Mucosa of descending colon (tissue), 3 donors: ENCODE measurements around the gene ALDH3A2. TPM values are rescaled to one million over a fixed set of nuclear protein-coding genes. Genes with fewer than 3 reads are reported as not detected.

ENCODE experiments used
- ATAC-seq: fragments of 200-7000 bp; cut with Tn5 transposase; one replicate; pipeline ENCODE4 v1.9.1; 2020; ENCODE audit warnings: mild to moderate bottlenecking, moderate library complexity
- DNase-seq, 3 donors: peaks; one replicate each; pipeline ENCODE4 v3.0.0-alpha.2; 2020
- H3K36me3 ChIP-seq: fragments of 200-600 bp; one replicate; pipeline ENCODE4 v1.8.0; 2021; ENCODE audit warnings: low read depth, mild to moderate bottlenecking
- H3K4me1 ChIP-seq: fragments of 200-600 bp; one replicate; pipeline ENCODE4 v1.8.0; 2021; ENCODE audit warnings: low read depth, mild to moderate bottlenecking
- H3K4me3 ChIP-seq: fragments of 200-600 bp; one replicate; pipeline ENCODE4 v1.8.0; 2021; ENCODE audit warnings: mild to moderate bottlenecking
- H3K9me3 ChIP-seq: fragments of 200-600 bp; one replicate; pipeline ENCODE4 v1.8.0; 2021; ENCODE audit warnings: mild to moderate bottlenecking
- intact Hi-C, 2 donors: fragments of 100-400 bp; cut with DNase I in 1 of 2; cut with micrococcal nuclease in 1 of 2; formaldehyde crosslinking; loops; one replicate each; pipeline versions ENCODE4 v1.11.0 to v1.11.1; 2022; cut with DNase I, micrococcal nuclease
- total RNA-seq, 3 donors: library from RNA; stranded (reverse); fragmentation: NEBNext Ultra II Directional in 2 of 3; extraction: Animal tissue kit (Norgen Biotek cat#: 25700) in 2 of 3; gene quantifications; one replicate each; pipeline versions ENCODE4 v1.2.1 to v1.2.4, GENCODE V29; 2021 to 2023
- TF ChIP-seq, protein P1 (sequence below): fragments of 200-600 bp; IDR thresholded peaks from one replicate; pipeline ENCODE4 v1.8.0; 2022; ENCODE audit warnings: antibody characterized with exemption, mild to moderate bottlenecking
- donor health status: DM: no; HTN: no; CAD: no; lungs with moderate emphysema.
- donor health status: DM: no; HTN: no; CAD: no.
- donor health status: DM: no; HTN: yes; CAD: no.

The ALDH3A2 gene
- total RNA-seq, 3 donors from 2014 or later = 93.8 to 129 (median 98.1) TPM

GRCh38 chr17:19656851-19657581, 8.5 kb downstream of the ALDH3A2 start:
- H3K4me1 ChIP-seq = no peaks in the 10 kb centered on the region

GRCh38 chr17:19659366-19660177, 11.0 kb downstream of the ALDH3A2 start:
- no peak for DNase-seq
- intact Hi-C loops = no loop called here
- Histone ChIP-seq H3K9me3 (no peaks in the 10 kb centered on the region), H3K4me1 (no peaks in the 10 kb centered on the region), H3K36me3 (no peaks in the 10 kb centered on the region), H3K4me3 (no peak overlapping the region)
- ATAC-seq = no peak
- TF ChIP-seq, protein P1, sequence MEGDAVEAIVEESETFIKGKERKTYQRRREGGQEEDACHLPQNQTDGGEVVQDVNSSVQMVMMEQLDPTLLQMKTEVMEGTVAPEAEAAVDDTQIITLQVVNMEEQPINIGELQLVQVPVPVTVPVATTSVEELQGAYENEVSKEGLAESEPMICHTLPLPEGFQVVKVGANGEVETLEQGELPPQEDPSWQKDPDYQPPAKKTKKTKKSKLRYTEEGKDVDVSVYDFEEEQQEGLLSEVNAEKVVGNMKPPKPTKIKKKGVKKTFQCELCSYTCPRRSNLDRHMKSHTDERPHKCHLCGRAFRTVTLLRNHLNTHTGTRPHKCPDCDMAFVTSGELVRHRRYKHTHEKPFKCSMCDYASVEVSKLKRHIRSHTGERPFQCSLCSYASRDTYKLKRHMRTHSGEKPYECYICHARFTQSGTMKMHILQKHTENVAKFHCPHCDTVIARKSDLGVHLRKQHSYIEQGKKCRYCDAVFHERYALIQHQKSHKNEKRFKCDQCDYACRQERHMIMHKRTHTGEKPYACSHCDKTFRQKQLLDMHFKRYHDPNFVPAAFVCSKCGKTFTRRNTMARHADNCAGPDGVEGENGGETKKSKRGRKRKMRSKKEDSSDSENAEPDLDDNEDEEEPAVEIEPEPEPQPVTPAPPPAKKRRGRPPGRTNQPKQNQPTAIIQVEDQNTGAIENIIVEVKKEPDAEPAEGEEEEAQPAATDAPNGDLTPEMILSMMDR = no peak

More at GRCh38 chr17:19656851-19657581, 8.5 kb downstream of the ALDH3A2 start:
- Histone ChIP-seq H3K4me3 (no peak overlapping the region), H3K36me3 (no peaks in the 10 kb centered on the region), H3K9me3 (no peaks in the 10 kb centered on the region)
- ATAC-seq (no peak), DNase-seq (no peak)
- TF ChIP-seq, protein P1 = no peak
- intact Hi-C loops = no loop called here

GRCh38 chr17:19660219-19660870, 11.8 kb downstream of the ALDH3A2 start:
- Histone ChIP-seq H3K4me3 (no peak overlapping the region), H3K36me3 (no peaks in the 10 kb centered on the region), H3K9me3 (no peaks in the 10 kb centered on the region), H3K4me1 (no peaks in the 10 kb centered on the region)
- DNase-seq (no peak), ATAC-seq (no peak)
- TF ChIP-seq, protein P1 = no peak
- intact Hi-C loops = no loop called here

GRCh38 chr17:19661121-19661520, 12.6 kb downstream of the ALDH3A2 start:
- intact Hi-C loops = no loop called here
- H3K4me3 ChIP-seq = no peak overlapping the region
- TF ChIP-seq, protein P1 = no peak
- no peak for ATAC-seq
- H3K9me3 ChIP-seq = no peaks in the 10 kb centered on the region
- no peaks in the 10 kb centered on the region for H3K36me3 ChIP-seq
- no peaks in the 10 kb centered on the region for H3K4me1 ChIP-seq
- no peak for DNase-seq

GRCh38 chr17:19663097-19663496, 14.5 kb downstream of the ALDH3A2 start:
- H3K36me3 ChIP-seq = no peaks in the 10 kb centered on the region
- intact Hi-C loops = no loop called here

More at GRCh38 chr17:19663097-19663496, 14.5 kb downstream of the ALDH3A2 start:
- no peaks in the 10 kb centered on the region for H3K4me1 ChIP-seq
- TF ChIP-seq, protein P1 = no peak
- no peaks in the 10 kb centered on the region for H3K9me3 ChIP-seq
- DNase-seq = no peak
- ATAC-seq = no peak
- no peak overlapping the region for H3K4me3 ChIP-seq
